ENCODE data around the gene COG2. TPM values are rescaled to one million over a fixed set of nuclear protein-coding genes. Genes with fewer than 3 reads are reported as not detected.

Gene COG2
- total and polyA plus RNA-seq, 2 of the 13 experiments (the other 11 are each of a cell fraction or from before 2014, with no cell fraction given), result 16.8 to 36.3 TPM

DNA sequence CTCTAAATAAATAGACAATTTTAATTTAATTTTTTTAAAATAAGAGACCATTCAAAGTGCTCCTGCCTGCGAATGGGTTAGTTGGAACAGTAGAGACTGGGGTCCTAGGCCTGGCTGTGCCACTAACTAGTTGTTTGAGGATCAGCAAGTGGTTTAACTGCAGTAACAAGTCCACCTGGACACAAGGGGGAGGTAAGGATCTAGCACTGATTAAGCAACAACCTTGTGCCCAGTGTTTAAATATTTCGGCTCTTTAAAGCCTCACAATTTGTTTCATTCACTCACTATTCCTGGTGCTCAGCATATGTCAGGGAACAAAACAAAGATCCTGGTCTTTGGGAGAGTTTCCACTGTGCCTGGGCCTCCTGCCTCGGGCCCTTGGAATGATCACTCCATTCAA, 73.2 kb downstream of the COG2 start (continued):
- TF ChIP-seq ZNF879 (CRISPR knock-in tag; IDR thresholded peaks at IDR 0.05), result no peak
- no peak for TF ChIP-seq HNRNPK (IDR thresholded peaks at IDR 0.05; ENCODE audit: low read depth, low read length, poor library complexity, severe bottlenecking)
- TF ChIP-seq SP5 (CRISPR knock-in tag; IDR thresholded peaks at IDR 0.05; ENCODE audit: borderline replicate concordance, low read depth), result no peak
- no peak for TF ChIP-seq ELF3 (CRISPR knock-in tag; IDR thresholded peaks at IDR 0.05)
- no peak for TF ChIP-seq XBP1 (CRISPR knock-in tag; IDR thresholded peaks at IDR 0.05)
- TF ChIP-seq, protein P1, sequence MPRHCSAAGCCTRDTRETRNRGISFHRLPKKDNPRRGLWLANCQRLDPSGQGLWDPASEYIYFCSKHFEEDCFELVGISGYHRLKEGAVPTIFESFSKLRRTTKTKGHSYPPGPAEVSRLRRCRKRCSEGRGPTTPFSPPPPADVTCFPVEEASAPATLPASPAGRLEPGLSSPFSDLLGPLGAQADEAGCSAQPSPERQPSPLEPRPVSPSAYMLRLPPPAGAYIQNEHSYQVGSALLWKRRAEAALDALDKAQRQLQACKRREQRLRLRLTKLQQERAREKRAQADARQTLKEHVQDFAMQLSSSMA (CRISPR knock-in tag; IDR thresholded peaks at IDR 0.05), result no peak
- no peak for TF ChIP-seq MAFK (conservative IDR thresholded peaks at IDR 0.05 in 1 of 2, IDR thresholded peaks at IDR 0.05 in 1 of 2; ENCODE audit: low read length in 2 of 2)
- no peak for TF ChIP-seq SNRNP70 (IDR thresholded peaks at IDR 0.05; ENCODE audit: low read depth, low read length)
- no peak for TF ChIP-seq ZC3H4 (CRISPR knock-in tag; IDR thresholded peaks at IDR 0.05; ENCODE audit: borderline replicate concordance)
- no peak for TF ChIP-seq ZNF30 (CRISPR knock-in tag; IDR thresholded peaks at IDR 0.05)
- no peak for TF ChIP-seq ZMYM2 (CRISPR knock-in tag; IDR thresholded peaks at IDR 0.05)
- TF ChIP-seq NFIB (CRISPR knock-in tag; IDR thresholded peaks at IDR 0.05; ENCODE audit: borderline replicate concordance), result no peak
- TF ChIP-seq SP2 (CRISPR knock-in tag; IDR thresholded peaks at IDR 0.05), result no peak
- TF ChIP-seq, protein P2, sequence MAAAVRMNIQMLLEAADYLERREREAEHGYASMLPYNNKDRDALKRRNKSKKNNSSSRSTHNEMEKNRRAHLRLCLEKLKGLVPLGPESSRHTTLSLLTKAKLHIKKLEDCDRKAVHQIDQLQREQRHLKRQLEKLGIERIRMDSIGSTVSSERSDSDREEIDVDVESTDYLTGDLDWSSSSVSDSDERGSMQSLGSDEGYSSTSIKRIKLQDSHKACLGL (CRISPR knock-in tag; IDR thresholded peaks at IDR 0.05), result no peak
- TF ChIP-seq ZBTB21 (CRISPR knock-in tag; IDR thresholded peaks at IDR 0.05), result no peak
- no peak for TF ChIP-seq TOPORS (CRISPR knock-in tag; IDR thresholded peaks at IDR 0.05)
- no peak for TF ChIP-seq KLF6 (CRISPR knock-in tag; IDR thresholded peaks at IDR 0.05)
- TF ChIP-seq REPIN1 (CRISPR knock-in tag; IDR thresholded peaks at IDR 0.05; ENCODE audit: borderline replicate concordance, low read depth), result no peak
- no peak for TF ChIP-seq ZFP37 (CRISPR knock-in tag; IDR thresholded peaks at IDR 0.05; ENCODE audit: borderline replicate concordance)
- no peak for TF ChIP-seq HNF1A (IDR thresholded peaks at IDR 0.05; ENCODE audit: low read depth)
- TF ChIP-seq HNF1A (CRISPR knock-in tag; IDR thresholded peaks at IDR 0.05; ENCODE audit: borderline replicate concordance), result no peak
- no peak for TF ChIP-seq NR2F1 (CRISPR knock-in tag; IDR thresholded peaks at IDR 0.05)
- TF ChIP-seq NR2F6 (IDR thresholded peaks at IDR 0.05), result no peak; the same call in 1 of the 2 replicates
- 0 out of 2 replicates have a peak, but pooled peaks have one; percentile 23 for TF ChIP-seq NR2F6 (CRISPR knock-in tag; IDR thresholded peaks at IDR 0.05)
- TF ChIP-seq ZBTB7B (CRISPR knock-in tag; IDR thresholded peaks at IDR 0.05), result no peak
- TF ChIP-seq ZSCAN9 (CRISPR knock-in tag; IDR thresholded peaks at IDR 0.05; ENCODE audit: borderline replicate concordance), result 0 out of 2 replicates have a peak, but pooled peaks have one; percentile 19
- TF ChIP-seq RFXAP (CRISPR knock-in tag; IDR thresholded peaks at IDR 0.05; ENCODE audit: borderline replicate concordance), result no peak
- peak; percentile 78 for TF ChIP-seq CEBPB (IDR thresholded peaks at IDR 0.05; ENCODE audit: borderline replicate concordance, low read depth, low read length)
